Astrocyte of the cerebellum (primary cell): ENCODE measurements around the gene WWTR1.

Source experiments
- DNase-seq: peaks from one replicate; pipeline ENCODE4 v3.0.0-alpha.2; 2011; ENCODE audit warnings: low read depth
- H3K4me3 ChIP-seq: 2 replicates; pipeline ENCODE4 v1.5.1; 2011; ENCODE audit warnings: mild to moderate bottlenecking, low read depth, low read length, moderate library complexity
- CTCF ChIP-seq: IDR thresholded peaks from 2 replicates; pipeline ENCODE4 v1.5.1; 2012; ENCODE audit warnings: low read length, low read depth, moderate library complexity, mild to moderate bottlenecking; ENCODE audit errors: missing control alignments
- in situ Hi-C: cut with HindIII; loops from 2 replicates; pipeline ENCODE4 v1.10.0; 2017; ENCODE audit warnings: low sequenced_read_pairs

The WWTR1 gene

GRCh38 chr3:149589332-149589731 lies 68.5 kb downstream of the WWTR1 start:
- TF ChIP-seq CTCF: no peak
- H3K4me3 ChIP-seq: no peak overlapping the region
- in situ Hi-C loops: no loop called here
- no peak for DNase-seq

- no peak for TF ChIP-seq CTCF
- DNase-seq: no peak
- in situ Hi-C loops: no loop called here
- H3K4me3 ChIP-seq: no peak overlapping the region
Measured at GRCh38 chr3:149588909-149589308, 68.9 kb downstream of the WWTR1 start.

GRCh38 chr3:149587383-149587782 lies 70.4 kb downstream of the WWTR1 start:
- no peak for DNase-seq
- in situ Hi-C loops: no loop called here
- no peak for TF ChIP-seq CTCF
- H3K4me3 ChIP-seq: no peak overlapping the region

GRCh38 chr3:149586871-149587270 lies 71.0 kb downstream of the WWTR1 start:
- H3K4me3 ChIP-seq: no peak overlapping the region
- TF ChIP-seq CTCF: no peak
- in situ Hi-C loops: no loop called here
- no peak for DNase-seq

GRCh38 chr3:149585401-149585726 lies 72.5 kb downstream of the WWTR1 start:
- no peak for TF ChIP-seq CTCF
- in situ Hi-C loops: no loop called here
- no peak overlapping the region for H3K4me3 ChIP-seq
- DNase-seq: no peak

- DNase-seq: no peak
- in situ Hi-C loops: no loop called here
- TF ChIP-seq CTCF: no peak
- no peak overlapping the region for H3K4me3 ChIP-seq
Measured at GRCh38 chr3:149583921-149584635, 73.7 kb downstream of the WWTR1 start.

GRCh38 chr3:149582395-149582794 lies 75.4 kb downstream of the WWTR1 start:
- in situ Hi-C loops: no loop called here
- H3K4me3 ChIP-seq: no peak overlapping the region
- no peak for DNase-seq
- TF ChIP-seq CTCF: no peak
